ENCODE results near the gene ELK1. TPM values are rescaled to one million over a fixed set of nuclear protein-coding genes. Genes with fewer than 3 reads are reported as not detected.

ELK1 gene
- total and polyA plus RNA-seq, 8 donors, result 6.8 to 27.2 (median 16.5) TPM

- peaks cover 0 to 7% (median 0%) of the 10 kb centered on the region in 3 donors for H3K27me3 ChIP-seq
- no peak overlapping the region for H3K4me3 ChIP-seq
- no peaks in the 10 kb centered on the region for H3K9me3 ChIP-seq
- intact Hi-C loops (cut with DNase I; ENCODE audit: low total_unique reads), result no loop called here
- 65 to 92% (median 84%) methylated on average over 2 of the region's 2 CpGs for WGBS, 5 donors
- peaks cover 0 to 9% (median 7%) of the 10 kb centered on the region in 4 donors for H3K36me3 ChIP-seq
- no peak for TF ChIP-seq POLR2A (IDR thresholded peaks at IDR 0.05)
- no peak for TF ChIP-seq POLR2AphosphoS5 (IDR thresholded peaks at IDR 0.05)
- no peak for TF ChIP-seq EP300 (IDR thresholded peaks at IDR 0.05)
- TF ChIP-seq, protein P1, sequence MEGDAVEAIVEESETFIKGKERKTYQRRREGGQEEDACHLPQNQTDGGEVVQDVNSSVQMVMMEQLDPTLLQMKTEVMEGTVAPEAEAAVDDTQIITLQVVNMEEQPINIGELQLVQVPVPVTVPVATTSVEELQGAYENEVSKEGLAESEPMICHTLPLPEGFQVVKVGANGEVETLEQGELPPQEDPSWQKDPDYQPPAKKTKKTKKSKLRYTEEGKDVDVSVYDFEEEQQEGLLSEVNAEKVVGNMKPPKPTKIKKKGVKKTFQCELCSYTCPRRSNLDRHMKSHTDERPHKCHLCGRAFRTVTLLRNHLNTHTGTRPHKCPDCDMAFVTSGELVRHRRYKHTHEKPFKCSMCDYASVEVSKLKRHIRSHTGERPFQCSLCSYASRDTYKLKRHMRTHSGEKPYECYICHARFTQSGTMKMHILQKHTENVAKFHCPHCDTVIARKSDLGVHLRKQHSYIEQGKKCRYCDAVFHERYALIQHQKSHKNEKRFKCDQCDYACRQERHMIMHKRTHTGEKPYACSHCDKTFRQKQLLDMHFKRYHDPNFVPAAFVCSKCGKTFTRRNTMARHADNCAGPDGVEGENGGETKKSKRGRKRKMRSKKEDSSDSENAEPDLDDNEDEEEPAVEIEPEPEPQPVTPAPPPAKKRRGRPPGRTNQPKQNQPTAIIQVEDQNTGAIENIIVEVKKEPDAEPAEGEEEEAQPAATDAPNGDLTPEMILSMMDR (IDR thresholded peaks at IDR 0.05), result no peak
- H3K27ac ChIP-seq, result no peak overlapping the region
- DNase-seq, result no peak
- H3K4me1 ChIP-seq, result peaks cover 0 to 31% (median 19%) of the 10 kb centered on the region in 4 donors
These were observed 2.0 kb downstream of the ELK1 start for GRCh38 chrX:47648376-47648775.

GRCh38 chrX:47646636-47647035 is 3.7 kb downstream of the ELK1 start:
- Histone ChIP-seq H3K4me3 (no peak overlapping the region), H3K27me3 (peaks cover 0 to 7% (median 0%) of the 10 kb centered on the region in 3 donors), H3K4me1 (peaks cover 0 to 31% (median 17%) of the 10 kb centered on the region in 4 donors), H3K9me3 (no peaks in the 10 kb centered on the region), H3K36me3 (no peaks in the 10 kb centered on the region), H3K27ac (no peak overlapping the region)
- intact Hi-C loops (cut with DNase I; ENCODE audit: low total_unique reads), result no loop called here
- DNase-seq, result no peak
- no peak for TF ChIP-seq EP300 (IDR thresholded peaks at IDR 0.05)
- TF ChIP-seq, protein P1 (IDR thresholded peaks at IDR 0.05), result no peak
- no peak for TF ChIP-seq POLR2AphosphoS5 (IDR thresholded peaks at IDR 0.05)
- no peak for TF ChIP-seq POLR2A (IDR thresholded peaks at IDR 0.05)
- 79 to 84% (median 80%) methylated on average over 6 of the region's 6 CpGs for WGBS, 5 donors

GRCh38 chrX:47645530-47645929 is 4.8 kb downstream of the ELK1 start:
- H3K4me1 ChIP-seq, result peaks cover 0 to 24% (median 12%) of the 10 kb centered on the region in 4 donors
- H3K27me3 ChIP-seq, result peaks cover 0 to 7% (median 0%) of the 10 kb centered on the region in 3 donors
- no peak overlapping the region for H3K27ac ChIP-seq
- intact Hi-C loops (cut with DNase I; ENCODE audit: low total_unique reads), result no loop called here
- no peak for DNase-seq
- WGBS, 5 donors, result 72 to 83% (median 79%) methylated on average over 3 to 10 of the region's 10 CpGs
- H3K4me3 ChIP-seq, result no peak overlapping the region
- H3K36me3 ChIP-seq, result peaks cover 0 to 10% (median 10%) of the 10 kb centered on the region in 4 donors
- H3K9me3 ChIP-seq, result peaks cover 0 to 10% (median 4%) of the 10 kb centered on the region in 4 donors
- TF ChIP-seq POLR2A (IDR thresholded peaks at IDR 0.05), result no peak
- TF ChIP-seq, protein P1 (IDR thresholded peaks at IDR 0.05), result no peak

DNA sequence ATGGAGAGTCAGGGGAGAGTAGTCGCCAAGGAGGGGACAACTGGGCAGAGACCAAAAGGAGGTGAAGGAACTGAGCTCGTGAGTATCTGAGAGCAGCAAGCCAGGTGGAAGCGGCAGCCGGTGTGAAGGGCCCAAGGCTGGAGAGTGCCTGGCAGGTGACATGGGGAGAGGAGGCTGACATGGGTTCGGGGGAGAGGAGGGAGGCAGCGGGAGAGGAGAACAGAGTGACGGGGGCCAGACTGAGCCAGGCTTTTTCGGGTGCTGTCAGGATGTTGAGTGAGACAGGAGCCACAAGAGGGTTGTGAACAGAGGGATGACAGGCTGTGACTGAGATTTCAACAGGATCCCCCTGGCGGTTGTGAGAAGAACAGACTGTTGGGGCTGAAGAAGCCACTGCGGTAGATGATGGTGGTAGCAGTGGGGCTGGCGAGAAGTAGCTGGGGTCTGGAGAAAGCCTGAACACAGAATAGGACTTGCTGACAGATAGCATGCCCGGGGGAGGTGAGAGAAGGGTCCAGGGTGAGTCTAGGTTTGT is 5.7 kb downstream of the ELK1 start:
- peaks cover 0 to 4% (median 0%) of the 10 kb centered on the region in 3 donors for H3K27me3 ChIP-seq
- intact Hi-C loops (cut with DNase I; ENCODE audit: low total_unique reads), result no loop called here
- TF ChIP-seq EP300 (IDR thresholded peaks at IDR 0.05) (no peak), POLR2AphosphoS5 (IDR thresholded peaks at IDR 0.05) (no peak), POLR2A (IDR thresholded peaks at IDR 0.05) (no peak)
- TF ChIP-seq, protein P1 (IDR thresholded peaks at IDR 0.05), result peak in 2 of 7 experiments; percentile 13 to 32
- H3K4me1 ChIP-seq, result peaks cover 0 to 23% (median 11%) of the 10 kb centered on the region in 4 donors
- peaks cover 0 to 16% (median 8%) of the 10 kb centered on the region in 4 donors for H3K9me3 ChIP-seq
- peak in 1 of 2 donors; percentile 47 for DNase-seq
- no peak overlapping the region for H3K4me3 ChIP-seq
- WGBS, 5 donors, result 59 to 74% (median 62%) methylated on average over 11 to 12 of the region's 12 CpGs
- H3K36me3 ChIP-seq, result peaks cover 4 to 19% (median 19%) of the 10 kb centered on the region in 4 donors
- H3K27ac ChIP-seq, result no peak overlapping the region
